WERI-Rb-1 (cell line): ENCODE data around the gene SERPINH1.

Source experiments
- DNase-seq: peaks from one replicate; pipeline ENCODE4 v3.0.0-alpha.2; 2020
- H3K27ac ChIP-seq: fragments of 250-450 bp; sonication (Bioruptor Pico); 2 replicates; pipeline ENCODE4 v1.5.1; 2020; ENCODE audit warnings: mild to moderate bottlenecking, moderate library complexity
- H3K27me3 ChIP-seq: fragments of 250-450 bp; sonication (Bioruptor Pico); 2 replicates; pipeline ENCODE4 v1.5.1; 2021; ENCODE audit warnings: mild to moderate bottlenecking, low read depth, moderate library complexity; ENCODE audit not compliant: insufficient read depth, severe bottlenecking
- H3K36me3 ChIP-seq: fragments of 250-450 bp; sonication (Bioruptor Pico); 2 replicates; pipeline ENCODE4 v1.5.1; 2020; ENCODE audit warnings: mild to moderate bottlenecking, moderate library complexity
- H3K4me3 ChIP-seq: 2 replicates; pipeline ENCODE4 v1.5.1; 2011; ENCODE audit warnings: low read depth, mild to moderate bottlenecking, control low read depth, low read length
- H3K9me3 ChIP-seq: fragments of 250-450 bp; sonication (Bioruptor Pico); 2 replicates; pipeline ENCODE4 v1.5.1; 2021; ENCODE audit warnings: mild to moderate bottlenecking, moderate library complexity; ENCODE audit not compliant: severe bottlenecking
- CTCF ChIP-seq: IDR thresholded peaks from 2 replicates; pipeline ENCODE4 v1.5.1; 2011; ENCODE audit warnings: low read depth, mild to moderate bottlenecking, control low read depth, inconsistent platforms, low read length

The SERPINH1 gene

GRCh38 chr11:75571625-75572024 is 9.6 kb downstream of the SERPINH1 start:
- H3K36me3 ChIP-seq: no peaks in the 10 kb centered on the region

GRCh38 chr11:75572744-75573143 is 10.7 kb downstream of the SERPINH1 start:
- no peak for DNase-seq
- H3K4me3 ChIP-seq: no peak overlapping the region
- no peaks in the 10 kb centered on the region for H3K27me3 ChIP-seq
- no peaks in the 10 kb centered on the region for H3K36me3 ChIP-seq
- H3K9me3 ChIP-seq: no peaks in the 10 kb centered on the region
- TF ChIP-seq CTCF: no peak
- H3K27ac ChIP-seq: no peak overlapping the region

More at GRCh38 chr11:75571625-75572024, 9.6 kb downstream of the SERPINH1 start:
- no peak overlapping the region for H3K4me3 ChIP-seq
- TF ChIP-seq CTCF: no peak
- H3K27me3 ChIP-seq: no peaks in the 10 kb centered on the region
- H3K9me3 ChIP-seq: no peaks in the 10 kb centered on the region
- no peak overlapping the region for H3K27ac ChIP-seq
- no peak for DNase-seq

- Histone ChIP-seq H3K27me3 (no peaks in the 10 kb centered on the region), H3K27ac (no peak overlapping the region), H3K9me3 (no peaks in the 10 kb centered on the region), H3K36me3 (no peaks in the 10 kb centered on the region), H3K4me3 (no peak overlapping the region)
- peak; percentile 28 for TF ChIP-seq CTCF
- no peak for DNase-seq
Observed at GRCh38 chr11:75574698-75575602, 12.9 kb downstream of the SERPINH1 start.

- Histone ChIP-seq H3K9me3 (no peaks in the 10 kb centered on the region), H3K27me3 (no peaks in the 10 kb centered on the region), H3K36me3 (no peaks in the 10 kb centered on the region), H3K27ac (no peak overlapping the region), H3K4me3 (no peak overlapping the region)
- no peak for DNase-seq
- TF ChIP-seq CTCF: no peak
Observed at GRCh38 chr11:75576017-75576416, 14.0 kb downstream of the SERPINH1 start.

- Histone ChIP-seq H3K27me3 (no peaks in the 10 kb centered on the region), H3K36me3 (no peaks in the 10 kb centered on the region), H3K4me3 (no peak overlapping the region), H3K9me3 (no peaks in the 10 kb centered on the region), H3K27ac (no peak overlapping the region)
- no peak for DNase-seq
- no peak for TF ChIP-seq CTCF
Observed at GRCh38 chr11:75576499-75576918, 14.5 kb downstream of the SERPINH1 start.
